ENCODE measurements around the gene ZNF474. TPM values are rescaled to one million over a fixed set of nuclear protein-coding genes. Genes with fewer than 3 reads are reported as not detected.

Gene ZNF474
- 0.22 and 0.57 TPM in 2 replicates for total RNA-seq

GRCh38 chr5:122129306-122129705 lies at the start of gene ZNF474:
ZNF474 (plus strand) TSS chr5:122129546; CDS start chr5:122151991, 22,445 bp downstream.

Other genes with a start within 250 kb of the ZNF474 start
- 11.8 and 23.0 TPM in 2 replicates for gene SRFBP1, start 167.6 kb upstream of the ZNF474 start, total RNA-seq
- gene LOX, start 51.3 kb upstream of the ZNF474 start, total RNA-seq = 92.5 and 218 TPM in 2 replicates
- gene SNCAIP, start 182.7 kb downstream of the ZNF474 start, total RNA-seq = 7.0 and 7.7 TPM in 2 replicates